HepG2 (cell line): ENCODE results near the gene ATP6V0A1. TPM values are rescaled to one million over a fixed set of nuclear protein-coding genes. Genes with fewer than 3 reads are reported as not detected.

Experiments used
- AGO1 ChIP-seq: fragments of 200-400 bp; formaldehyde crosslinking; IDR thresholded peaks from 2 replicates; pipeline ENCODE4 v1.6.1; 2017; ENCODE audit warnings: mild to moderate bottlenecking, low read depth, low read length, moderate library complexity; ENCODE audit not compliant: poor library complexity, severe bottlenecking
- HDAC1 ChIP-seq: sonication (generic); formaldehyde crosslinking; IDR thresholded peaks from 2 replicates; pipeline ENCODE4 v1.5.1; 2020; ENCODE audit warnings: mild to moderate bottlenecking, missing genetic modification reagents
- ISX ChIP-seq: sonication (generic); formaldehyde crosslinking; conservative IDR thresholded peaks from 2 replicates; pipeline ENCODE4 v1.5.0; 2020; ENCODE audit warnings: missing genetic modification reagents
- KDM5A ChIP-seq: fragments of 200-600 bp; sonication (generic); IDR thresholded peaks from 2 replicates; pipeline ENCODE4 v1.7.0; 2018; ENCODE audit warnings: antibody characterized with exemption, mild to moderate bottlenecking, low read length, borderline replicate concordance
- KLF16 ChIP-seq, 2 experiments: sonication (generic) in 1 of 2; formaldehyde crosslinking in 1 of 2; IDR thresholded peaks; 2 replicates each; pipeline versions ENCODE4 v1.6.1 to v1.8.0; 2016 to 2023; ENCODE audit warnings: missing genetic modification reagents in 2 of 2, missing compliant biosample characterization in 1 of 2
- MAFK ChIP-seq, 2 experiments: IDR thresholded peaks in 1 of 2; conservative IDR thresholded peaks in 1 of 2; 2 replicates each; pipeline ENCODE4 v1.6.1; 2011; ENCODE audit warnings: improper control_type of control experiment in 2 of 2, low read length in 2 of 2
- MYC ChIP-seq: sonication (generic); formaldehyde crosslinking; IDR thresholded peaks from 2 replicates; pipeline ENCODE4 v1.9.0; 2021; ENCODE audit warnings: missing genetic modification reagents, borderline replicate concordance
- NFE2L1 ChIP-seq: sonication (generic); formaldehyde crosslinking; IDR thresholded peaks from 2 replicates; pipeline ENCODE4 v1.4.0; 2020; ENCODE audit warnings: missing genetic modification reagents, mild to moderate bottlenecking, borderline replicate concordance
- NR2F6 ChIP-seq, 2 experiments: IDR thresholded peaks; 2 replicates each; pipeline ENCODE4 v1.6.1; 2016; ENCODE audit warnings: antibody characterized with exemption in 1 of 2, mild to moderate bottlenecking in 1 of 2
- SRY ChIP-seq: sonication (generic); formaldehyde crosslinking; IDR thresholded peaks from 2 replicates; pipeline ENCODE4 v1.8.0; 2022; ENCODE audit warnings: mild to moderate bottlenecking, missing genetic modification reagents
- THAP9 ChIP-seq: sonication (generic); formaldehyde crosslinking; IDR thresholded peaks from 2 replicates; pipeline ENCODE4; 2020; ENCODE audit warnings: missing genetic modification reagents, mild to moderate bottlenecking, borderline replicate concordance
- U2AF2 ChIP-seq: fragments of 200-400 bp; formaldehyde crosslinking; IDR thresholded peaks from 2 replicates; pipeline ENCODE4 v1.6.1; 2017; ENCODE audit warnings: low read depth, mild to moderate bottlenecking, low read length
- ZNF224 ChIP-seq: sonication (generic); formaldehyde crosslinking; IDR thresholded peaks from 2 replicates; pipeline ENCODE4 v1.5.0; 2020; ENCODE audit warnings: mild to moderate bottlenecking, missing genetic modification reagents
- ZNF350 ChIP-seq: sonication (generic); formaldehyde crosslinking; IDR thresholded peaks from 2 replicates; pipeline ENCODE4 v1.4.0; 2020; ENCODE audit warnings: mild to moderate bottlenecking, low read depth, missing genetic modification reagents, borderline replicate concordance
- ZNF616 ChIP-seq: sonication (generic); formaldehyde crosslinking; IDR thresholded peaks from 2 replicates; pipeline ENCODE4 v1.5.0; 2020; ENCODE audit warnings: low read depth, mild to moderate bottlenecking, missing genetic modification reagents
- ZSCAN9 ChIP-seq: IDR thresholded peaks from 2 replicates; pipeline ENCODE4 v1.6.1; 2016; ENCODE audit warnings: borderline replicate concordance
- polyA plus RNA-seq, 8 experiments: library from polyadenylated mRNA; depleted of rRNA in 3 of 8; stranded (reverse) in 7 of 8; unstranded in 1 of 8; fragments of >200 nt; fragmentation: Illumina TruSeq in 4 of 8; extraction: Trizol in 4 of 8; gene quantifications; 2 replicates each; pipeline versions ENCODE4 v1.2.1 to v1.2.3, GENCODE V29; 2011 to 2016; ENCODE audit warnings: low read depth in 4 of 8, missing spikeins in 1 of 8, mixed read lengths in 1 of 8; ENCODE audit not compliant: insufficient read depth in 1 of 8
- total RNA-seq, 5 experiments: library from RNA; depleted of rRNA; stranded (reverse); fragments of >200 nt; fragmentation: Illumina TruSeq; extraction: Trizol; gene quantifications; 2 replicates each; pipeline ENCODE4 v1.2.3, GENCODE V29; 2016; ENCODE audit warnings: low read depth in 1 of 5
- TF ChIP-seq, protein P1 (sequence below): sonication (generic); formaldehyde crosslinking; IDR thresholded peaks from 2 replicates; pipeline ENCODE4 v1.9.0; 2021; ENCODE audit warnings: missing genetic modification reagents, mild to moderate bottlenecking, borderline replicate concordance
- TF ChIP-seq, protein P2 (sequence below): sonication (generic); formaldehyde crosslinking; IDR thresholded peaks from 2 replicates; pipeline ENCODE4 v1.5.0; 2020; ENCODE audit warnings: mild to moderate bottlenecking, missing genetic modification reagents, borderline replicate concordance
- TF ChIP-seq, protein P3 (sequence below): IDR thresholded peaks from 2 replicates; pipeline ENCODE4 v1.6.1; 2016; ENCODE audit warnings: mild to moderate bottlenecking, missing biosample characterization, missing genetic modification reagents

Gene ATP6V0A1
- total and polyA plus RNA-seq, 2 of the 13 experiments (the other 11 are each of a cell fraction or from before 2014, with no cell fraction given), result 27.9 to 54.1 TPM

DNA sequence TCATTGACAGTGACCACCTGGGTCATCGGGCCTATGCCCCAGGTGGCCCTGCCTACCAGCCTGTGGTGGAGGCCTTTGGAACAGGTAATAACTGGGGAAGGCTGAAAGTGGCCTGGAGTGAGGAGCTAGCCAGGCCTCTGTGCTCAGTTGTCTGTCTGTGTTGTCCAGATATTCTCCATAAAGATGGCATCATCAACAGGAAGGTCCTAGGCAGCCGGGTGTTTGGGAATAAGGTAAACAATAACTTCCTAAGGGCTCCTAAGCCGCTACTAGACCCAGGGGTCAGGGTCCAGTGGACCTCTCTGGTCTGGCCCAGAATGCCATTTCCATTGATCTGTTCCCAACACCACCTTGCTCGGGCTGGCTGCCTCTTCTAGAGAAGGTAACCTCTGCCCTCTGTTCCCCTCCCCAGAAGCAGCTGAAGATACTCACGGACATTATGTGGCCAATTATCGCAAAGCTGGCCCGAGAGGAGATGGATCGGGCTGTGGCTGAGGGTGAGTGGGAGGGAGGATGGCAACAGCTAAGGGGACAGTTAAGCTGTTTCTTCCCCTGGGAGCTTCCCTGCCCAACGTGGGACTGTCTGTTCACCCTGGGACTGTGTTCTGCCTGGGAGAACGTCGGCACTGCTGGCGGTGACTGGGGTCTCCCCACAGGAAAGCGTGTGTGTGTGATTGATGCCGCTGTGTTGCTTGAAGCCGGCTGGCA, 106.3 kb downstream of the ATP6V0A1 start (continued):
- TF ChIP-seq THAP9 (peak; percentile 30; the same call in 1 of the 2 replicates), ISX (CRISPR knock-in tag) (no peak), NFE2L1 (CRISPR knock-in tag) (peak; percentile 56; the same call in 1 of the 2 replicates), HDAC1 (CRISPR knock-in tag) (peak; percentile 74), ZNF616 (CRISPR knock-in tag) (no peak), ZSCAN9 (CRISPR knock-in tag) (0 out of 2 replicates have a peak, but pooled peaks have one; percentile 40), U2AF2 (no peak), KLF16 (CRISPR knock-in tag; IDR thresholded peaks at IDR 0.05) (peak in 1 of 2 experiments; percentile 78; a peak in 2 of 4 replicates), MAFK (conservative IDR thresholded peaks at IDR 0.05 in 1 of 2, IDR thresholded peaks at IDR 0.05 in 1 of 2; ENCODE audit: low read length in 2 of 2) (no peak), KDM5A (0 out of 2 replicates have a peak, but pooled peaks have one; percentile 45), SRY (CRISPR knock-in tag) (0 out of 2 replicates have a peak, but pooled peaks have one; percentile 27), ZNF350 (CRISPR knock-in tag) (peak; percentile 46), NR2F6 (IDR thresholded peaks at IDR 0.05) (peak; percentile 91), NR2F6 (CRISPR knock-in tag; IDR thresholded peaks at IDR 0.05) (peak; percentile 94), AGO1 (no peak), MYC (CRISPR knock-in tag) (0 out of 2 replicates have a peak, but pooled peaks have one; percentile 14), ZNF224 (CRISPR knock-in tag) (no peak)
- TF ChIP-seq, protein P1, sequence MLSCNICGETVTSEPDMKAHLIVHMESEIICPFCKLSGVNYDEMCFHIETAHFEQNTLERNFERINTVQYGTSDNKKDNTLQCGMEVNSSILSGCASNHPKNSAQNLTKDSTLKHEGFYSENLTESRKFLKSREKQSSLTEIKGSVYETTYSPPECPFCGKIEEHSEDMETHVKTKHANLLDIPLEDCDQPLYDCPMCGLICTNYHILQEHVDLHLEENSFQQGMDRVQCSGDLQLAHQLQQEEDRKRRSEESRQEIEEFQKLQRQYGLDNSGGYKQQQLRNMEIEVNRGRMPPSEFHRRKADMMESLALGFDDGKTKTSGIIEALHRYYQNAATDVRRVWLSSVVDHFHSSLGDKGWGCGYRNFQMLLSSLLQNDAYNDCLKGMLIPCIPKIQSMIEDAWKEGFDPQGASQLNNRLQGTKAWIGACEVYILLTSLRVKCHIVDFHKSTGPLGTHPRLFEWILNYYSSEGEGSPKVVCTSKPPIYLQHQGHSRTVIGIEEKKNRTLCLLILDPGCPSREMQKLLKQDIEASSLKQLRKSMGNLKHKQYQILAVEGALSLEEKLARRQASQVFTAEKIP (CRISPR knock-in tag), result no peak
- TF ChIP-seq, protein P2, sequence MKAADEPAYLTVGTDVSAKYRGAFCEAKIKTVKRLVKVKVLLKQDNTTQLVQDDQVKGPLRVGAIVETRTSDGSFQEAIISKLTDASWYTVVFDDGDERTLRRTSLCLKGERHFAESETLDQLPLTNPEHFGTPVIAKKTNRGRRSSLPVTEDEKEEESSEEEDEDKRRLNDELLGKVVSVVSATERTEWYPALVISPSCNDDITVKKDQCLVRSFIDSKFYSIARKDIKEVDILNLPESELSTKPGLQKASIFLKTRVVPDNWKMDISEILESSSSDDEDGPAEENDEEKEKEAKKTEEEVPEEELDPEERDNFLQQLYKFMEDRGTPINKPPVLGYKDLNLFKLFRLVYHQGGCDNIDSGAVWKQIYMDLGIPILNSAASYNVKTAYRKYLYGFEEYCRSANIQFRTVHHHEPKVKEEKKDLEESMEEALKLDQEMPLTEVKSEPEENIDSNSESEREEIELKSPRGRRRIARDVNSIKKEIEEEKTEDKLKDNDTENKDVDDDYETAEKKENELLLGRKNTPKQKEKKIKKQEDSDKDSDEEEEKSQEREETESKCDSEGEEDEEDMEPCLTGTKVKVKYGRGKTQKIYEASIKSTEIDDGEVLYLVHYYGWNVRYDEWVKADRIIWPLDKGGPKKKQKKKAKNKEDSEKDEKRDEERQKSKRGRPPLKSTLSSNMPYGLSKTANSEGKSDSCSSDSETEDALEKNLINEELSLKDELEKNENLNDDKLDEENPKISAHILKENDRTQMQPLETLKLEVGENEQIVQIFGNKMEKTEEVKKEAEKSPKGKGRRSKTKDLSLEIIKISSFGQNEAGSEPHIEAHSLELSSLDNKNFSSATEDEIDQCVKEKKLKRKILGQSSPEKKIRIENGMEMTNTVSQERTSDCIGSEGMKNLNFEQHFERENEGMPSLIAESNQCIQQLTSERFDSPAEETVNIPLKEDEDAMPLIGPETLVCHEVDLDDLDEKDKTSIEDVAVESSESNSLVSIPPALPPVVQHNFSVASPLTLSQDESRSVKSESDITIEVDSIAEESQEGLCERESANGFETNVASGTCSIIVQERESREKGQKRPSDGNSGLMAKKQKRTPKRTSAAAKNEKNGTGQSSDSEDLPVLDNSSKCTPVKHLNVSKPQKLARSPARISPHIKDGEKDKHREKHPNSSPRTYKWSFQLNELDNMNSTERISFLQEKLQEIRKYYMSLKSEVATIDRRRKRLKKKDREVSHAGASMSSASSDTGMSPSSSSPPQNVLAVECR (CRISPR knock-in tag), result peak; percentile 70; the same call in 1 of the 2 replicates
- TF ChIP-seq, protein P3, sequence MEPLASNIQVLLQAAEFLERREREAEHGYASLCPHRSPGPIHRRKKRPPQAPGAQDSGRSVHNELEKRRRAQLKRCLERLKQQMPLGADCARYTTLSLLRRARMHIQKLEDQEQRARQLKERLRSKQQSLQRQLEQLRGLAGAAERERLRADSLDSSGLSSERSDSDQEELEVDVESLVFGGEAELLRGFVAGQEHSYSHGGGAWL (CRISPR knock-in tag), result no peak
